KMS-11 (cell line): Measurements from ENCODE around the gene PCCB.
"Not testable (repeated sequence)": the region's sequence is repeated elsewhere in the genome, so short reads cannot be mapped to it uniquely, and the experiment has no call there.

ENCODE experiments used
- H2AFZ ChIP-seq: fragments of 200-600 bp; sonication (generic); 2 replicates; pipeline ENCODE4 v1.6.1; 2016; ENCODE audit warnings: antibody characterized with exemption, mixed run types, low read depth
- H3K27ac ChIP-seq: fragments of 200-600 bp; sonication (generic); 2 replicates; pipeline ENCODE4 v1.6.1; 2016; ENCODE audit warnings: mild to moderate bottlenecking, mixed run types
- H3K27me3 ChIP-seq: fragments of 200-600 bp; sonication (generic); 2 replicates; pipeline ENCODE4 v1.6.1; 2017; ENCODE audit warnings: mild to moderate bottlenecking, low read depth, mixed run types, moderate library complexity; ENCODE audit not compliant: insufficient read depth
- H3K36me3 ChIP-seq: fragments of 200-600 bp; sonication (generic); 2 replicates; pipeline ENCODE4 v1.6.1; 2017; ENCODE audit warnings: mild to moderate bottlenecking, mixed run types; ENCODE audit not compliant: insufficient read depth
- H3K4me1 ChIP-seq: fragments of 200-600 bp; sonication (generic); 2 replicates; pipeline ENCODE4 v1.6.1; 2016; ENCODE audit warnings: mild to moderate bottlenecking, low read depth, mixed run types; ENCODE audit not compliant: poor library complexity, severe bottlenecking
- H3K4me2 ChIP-seq: fragments of 200-600 bp; sonication (generic); 2 replicates; pipeline ENCODE4 v1.7.0; 2016; ENCODE audit warnings: mild to moderate bottlenecking, mixed run types
- H3K4me3 ChIP-seq: fragments of 200-600 bp; sonication (generic); IDR thresholded peaks from 2 replicates; pipeline ENCODE4 v1.6.1; 2017; ENCODE audit warnings: low read depth, low read length, mixed read lengths; ENCODE audit not compliant: insufficient read depth
- H3K79me2 ChIP-seq: fragments of 200-600 bp; sonication (generic); 2 replicates; pipeline ENCODE4 v1.6.1; 2016; ENCODE audit warnings: low read depth, mixed run types; ENCODE audit not compliant: insufficient read depth
- H3K9ac ChIP-seq: fragments of 200-600 bp; sonication (generic); 2 replicates; pipeline ENCODE4 v1.6.1; 2016; ENCODE audit warnings: mild to moderate bottlenecking, mixed run types
- H4K20me1 ChIP-seq: fragments of 200-600 bp; sonication (generic); 2 replicates; pipeline ENCODE4 v1.6.1; 2016; ENCODE audit warnings: mild to moderate bottlenecking, mixed run types; ENCODE audit not compliant: insufficient read depth
- TF ChIP-seq, protein P1 (sequence below): fragments of 200-600 bp; sonication (generic); conservative IDR thresholded peaks from 2 replicates; pipeline ENCODE4 v1.6.1; 2017; ENCODE audit warnings: low read depth, mild to moderate bottlenecking, antibody characterized with exemption, low read length, moderate library complexity, mixed read lengths

The PCCB gene

DNA sequence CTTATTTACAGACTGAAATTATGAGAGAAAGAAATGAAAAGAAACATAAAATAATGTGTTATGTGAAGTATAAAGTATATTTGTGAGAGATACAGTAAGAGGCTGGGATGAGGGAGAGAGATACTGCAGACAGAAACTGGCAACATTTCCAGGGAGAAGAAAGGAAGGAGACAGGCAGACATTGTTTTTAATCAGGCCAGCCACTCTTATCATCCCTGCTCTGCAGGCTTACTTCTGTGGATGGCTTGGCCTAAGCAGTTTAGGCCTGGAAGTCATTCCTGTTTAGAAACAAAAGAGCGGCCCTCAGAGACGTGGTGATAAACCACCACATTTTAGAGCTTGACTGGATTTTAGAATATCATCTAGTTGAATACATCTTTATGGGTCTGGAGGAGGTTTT, 12.4 kb downstream of the PCCB start:
- no peak overlapping the region for H3K4me3 ChIP-seq
- no peaks in the 10 kb centered on the region for H3K27me3 ChIP-seq
- H4K20me1 ChIP-seq: no peaks in the 10 kb centered on the region
- H3K4me2 ChIP-seq: no peak overlapping the region
- no peaks in the 10 kb centered on the region for H3K79me2 ChIP-seq
- H3K27ac ChIP-seq: no peak overlapping the region
- H3K4me1 ChIP-seq: no peaks in the 10 kb centered on the region
- no peak overlapping the region for H2AFZ ChIP-seq
- TF ChIP-seq, protein P1, sequence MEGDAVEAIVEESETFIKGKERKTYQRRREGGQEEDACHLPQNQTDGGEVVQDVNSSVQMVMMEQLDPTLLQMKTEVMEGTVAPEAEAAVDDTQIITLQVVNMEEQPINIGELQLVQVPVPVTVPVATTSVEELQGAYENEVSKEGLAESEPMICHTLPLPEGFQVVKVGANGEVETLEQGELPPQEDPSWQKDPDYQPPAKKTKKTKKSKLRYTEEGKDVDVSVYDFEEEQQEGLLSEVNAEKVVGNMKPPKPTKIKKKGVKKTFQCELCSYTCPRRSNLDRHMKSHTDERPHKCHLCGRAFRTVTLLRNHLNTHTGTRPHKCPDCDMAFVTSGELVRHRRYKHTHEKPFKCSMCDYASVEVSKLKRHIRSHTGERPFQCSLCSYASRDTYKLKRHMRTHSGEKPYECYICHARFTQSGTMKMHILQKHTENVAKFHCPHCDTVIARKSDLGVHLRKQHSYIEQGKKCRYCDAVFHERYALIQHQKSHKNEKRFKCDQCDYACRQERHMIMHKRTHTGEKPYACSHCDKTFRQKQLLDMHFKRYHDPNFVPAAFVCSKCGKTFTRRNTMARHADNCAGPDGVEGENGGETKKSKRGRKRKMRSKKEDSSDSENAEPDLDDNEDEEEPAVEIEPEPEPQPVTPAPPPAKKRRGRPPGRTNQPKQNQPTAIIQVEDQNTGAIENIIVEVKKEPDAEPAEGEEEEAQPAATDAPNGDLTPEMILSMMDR: no peak
- H3K36me3 ChIP-seq: peaks cover 3% of the 10 kb centered on the region; the same call in 1 of the 2 replicates
- H3K9ac ChIP-seq: no peak overlapping the region

DNA sequence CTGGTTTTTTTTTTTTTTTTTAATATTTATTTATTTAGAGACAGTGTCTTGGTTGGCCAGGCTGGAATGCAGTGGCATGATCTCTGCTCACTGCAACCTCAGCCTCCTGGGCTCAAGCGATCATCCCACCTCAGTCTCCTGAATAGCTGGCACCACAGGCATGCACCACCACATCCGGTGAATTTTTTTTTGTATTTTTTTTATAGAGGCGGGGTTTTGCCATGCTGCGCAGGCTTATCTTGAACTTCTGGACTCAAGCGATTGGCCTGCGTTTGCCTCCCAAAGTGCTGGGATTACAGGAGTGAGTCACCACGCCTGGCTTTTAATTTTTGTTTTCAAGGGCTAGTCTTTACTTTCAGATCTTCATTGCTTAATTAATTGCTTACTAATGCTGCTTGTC, 13.1 kb downstream of the PCCB start:
- H3K79me2 ChIP-seq: no peaks in the 10 kb centered on the region
- no peaks in the 10 kb centered on the region for H4K20me1 ChIP-seq
- H3K4me1 ChIP-seq: no peaks in the 10 kb centered on the region
- peaks cover 3% of the 10 kb centered on the region; the same call in 1 of the 2 replicates for H3K36me3 ChIP-seq
- no peaks in the 10 kb centered on the region for H3K27me3 ChIP-seq
- H3K9ac ChIP-seq: no peak overlapping the region
- H3K27ac ChIP-seq: no peak overlapping the region
- TF ChIP-seq, protein P1: no peak
- H2AFZ ChIP-seq: no peak overlapping the region
- H3K4me2 ChIP-seq: no peak overlapping the region
- H3K4me3 ChIP-seq: no peak overlapping the region

DNA sequence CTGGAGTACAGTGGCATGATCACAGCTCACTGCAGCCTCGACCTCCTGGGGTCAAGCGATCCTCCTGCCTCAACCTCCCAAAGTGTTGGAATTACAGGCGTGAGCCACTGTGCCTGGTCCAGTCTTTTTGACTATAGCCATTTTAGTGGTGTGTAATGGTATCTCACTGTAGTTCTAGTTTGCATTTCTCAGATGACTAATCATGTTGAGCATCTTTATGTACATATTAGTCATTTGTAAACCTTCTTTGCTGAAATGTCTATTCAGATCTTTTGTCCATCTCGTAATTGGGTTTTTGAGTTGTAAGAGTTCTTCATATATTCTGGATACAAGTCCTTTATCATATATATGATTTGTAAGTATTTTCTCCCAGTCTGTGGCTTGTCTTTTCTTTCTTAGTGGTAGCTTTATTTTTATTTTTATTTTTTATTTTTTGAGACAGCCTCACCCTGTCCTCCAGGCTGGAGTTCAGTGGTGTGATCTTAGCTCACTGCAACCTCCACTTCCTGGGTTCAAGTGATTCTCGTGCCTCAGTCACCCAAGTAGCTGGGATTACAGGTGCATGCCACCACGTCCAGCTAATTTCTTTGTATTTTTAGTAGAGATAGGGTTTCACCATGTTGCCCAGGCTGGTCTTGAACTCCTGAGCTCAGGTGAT, 16.5 kb downstream of the PCCB start:
- H3K79me2 ChIP-seq, H2AFZ ChIP-seq, H3K9ac ChIP-seq, H3K27ac ChIP-seq, H3K27me3 ChIP-seq, H4K20me1 ChIP-seq, H3K4me1 ChIP-seq, H3K4me3 ChIP-seq, H3K36me3 ChIP-seq, H3K4me2 ChIP-seq: not testable (repeated sequence)

DNA sequence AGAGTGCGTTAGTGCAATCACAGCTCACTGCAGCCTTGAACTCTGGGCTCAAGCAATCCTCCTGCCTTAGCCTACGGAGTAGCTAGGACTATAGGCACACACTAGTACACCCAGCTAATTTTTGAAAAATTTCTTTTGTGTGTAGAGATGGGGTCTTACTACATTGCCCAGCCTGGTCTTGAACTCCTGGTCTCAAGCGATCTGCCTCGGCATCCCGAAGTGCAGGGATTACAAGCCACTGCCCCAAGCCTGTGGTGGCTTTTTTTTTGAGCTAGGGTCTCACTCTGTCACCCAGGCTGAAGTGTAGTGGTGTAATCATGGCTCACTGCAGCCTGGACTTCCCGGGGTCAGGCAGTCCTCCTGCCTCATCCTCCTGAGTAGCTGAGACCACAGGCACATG, 17.1 kb downstream of the PCCB start:
- H3K4me2 ChIP-seq: no peak overlapping the region
- H3K79me2 ChIP-seq: peaks cover 13% of the 10 kb centered on the region; the same call in 1 of the 2 replicates
- H3K27ac ChIP-seq: no peak overlapping the region
- peaks cover 5% of the 10 kb centered on the region for H3K4me1 ChIP-seq
- H3K27me3 ChIP-seq: no peaks in the 10 kb centered on the region
- TF ChIP-seq, protein P1: no peak
- H2AFZ ChIP-seq: no peak overlapping the region
- H4K20me1 ChIP-seq: no peaks in the 10 kb centered on the region
- no peak overlapping the region for H3K9ac ChIP-seq
- H3K36me3 ChIP-seq: no peaks in the 10 kb centered on the region
- no peak overlapping the region for H3K4me3 ChIP-seq

DNA sequence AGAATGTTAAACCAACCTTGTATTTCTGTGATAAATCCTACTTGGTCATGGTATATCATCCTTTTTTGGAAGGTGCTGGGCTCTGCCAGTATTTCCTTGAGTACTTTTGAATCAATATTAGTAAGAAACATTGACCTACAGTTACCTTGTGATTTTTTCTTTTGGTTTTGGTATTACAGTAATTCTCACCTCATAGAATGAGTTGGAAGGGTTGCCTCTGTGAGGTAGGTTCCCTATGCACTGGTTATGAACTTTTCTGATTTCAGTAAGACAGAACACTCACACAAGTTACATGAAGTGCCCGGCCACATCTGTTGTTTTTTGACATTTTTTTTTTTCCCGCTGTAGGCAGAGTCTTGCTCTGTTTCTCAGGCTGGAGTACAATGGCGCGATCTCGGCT, 20.0 kb downstream of the PCCB start:
- no peaks in the 10 kb centered on the region for H3K36me3 ChIP-seq
- H3K79me2 ChIP-seq: peaks cover 14% of the 10 kb centered on the region
- H3K27ac ChIP-seq: no peak overlapping the region
- no peaks in the 10 kb centered on the region for H3K27me3 ChIP-seq
- TF ChIP-seq, protein P1: no peak
- H3K4me2 ChIP-seq: no peak overlapping the region
- no peaks in the 10 kb centered on the region for H4K20me1 ChIP-seq
- H3K4me1 ChIP-seq: peaks cover 5% of the 10 kb centered on the region
- no peak overlapping the region for H3K9ac ChIP-seq
- no peak overlapping the region for H2AFZ ChIP-seq
- no peak overlapping the region for H3K4me3 ChIP-seq

DNA sequence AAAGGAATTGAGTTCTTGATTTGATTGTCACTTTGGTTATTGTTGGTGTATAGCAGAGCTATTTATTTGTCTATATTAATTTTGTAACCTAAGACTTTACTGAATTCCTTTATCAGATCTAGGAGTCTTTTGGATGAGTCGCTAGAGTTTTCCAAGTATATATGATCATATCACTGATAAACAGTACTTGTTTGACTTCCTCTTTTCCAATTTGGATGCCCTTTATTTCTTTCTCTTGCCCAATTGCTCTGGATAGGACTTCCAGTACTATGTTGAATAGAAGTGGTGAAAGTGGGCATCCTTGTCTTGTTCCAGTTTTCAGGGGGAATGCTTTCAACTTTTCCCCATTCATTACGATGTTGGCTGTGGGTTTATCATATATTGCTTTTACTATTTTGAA, 21.5 kb downstream of the PCCB start:
- H4K20me1 ChIP-seq, H3K36me3 ChIP-seq, H3K9ac ChIP-seq, H3K4me2 ChIP-seq, H2AFZ ChIP-seq, H3K4me1 ChIP-seq, H3K27ac ChIP-seq, H3K4me3 ChIP-seq, H3K27me3 ChIP-seq: not testable (repeated sequence)
- peaks cover 20% of the 10 kb centered on the region for H3K79me2 ChIP-seq
